HepG2 (cell line): Measurements from ENCODE around the gene STRN3. TPM values are rescaled to one million over a fixed set of nuclear protein-coding genes. Genes with fewer than 3 reads are reported as not detected.
A peak's percentile ranks its signal among the peaks of the same experiment; 100 is the strongest.

Source experiments
- ATAC-seq: fragments of 200-7000 bp; cut with Tn5 transposase; 3 replicates; pipeline ENCODE4 v1.9.1; 2020; ENCODE audit warnings: mild to moderate bottlenecking, moderate library complexity
- BruUV-seq: library from RNA; stranded (reverse); fragments of 400-500 nt; replicated peaks from 2 replicates; lab custom pipeline; 2021; lab: Mats Ljungman, UMichigan
- CTCF ChIA-PET: fragments of 300-600 bp; formaldehyde crosslinking; extraction: SDS; loops from one replicate; lab custom pipeline; 2021; ENCODE audit warnings: low total read pairs, inconsistent platforms, low intra/inter-chr PET ratio; lab: Yijun Ruan, JAX
- POLR2A ChIA-PET: fragments of 350-600 bp; sonication (Branson Sonifier 250); formaldehyde crosslinking; loops from one replicate; lab custom pipeline; 2020; ENCODE audit warnings: antibody characterized with exemption, inconsistent platforms; lab: Yijun Ruan, JAX
- DNase-seq: peaks from one replicate; pipeline ENCODE4 v3.0.0-alpha.2; 2015; ENCODE audit warnings: low spot score
- FAIRE-seq: peaks from 3 replicates; lab custom pipeline; 2011; peaks lifted over from hg19 to GRCh38; lab: Jason Lieb, UNC
- H2AFZ ChIP-seq: one replicate; pipeline ENCODE4 v1.6.1; 2011; ENCODE audit warnings: low read length, inconsistent platforms
- H3K27ac ChIP-seq: fragments of 300-600 bp; 3 replicates; pipeline ENCODE4 v1.8.0; 2011; ENCODE audit warnings: mixed run types, mild to moderate bottlenecking, mixed read lengths, low read length, inconsistent platforms; ENCODE audit not compliant: insufficient read depth; ENCODE audit errors: extremely low read length
- H3K27me3 ChIP-seq, 2 experiments: fragments of 200-600 bp in 1 of 2; 2 replicates in 1 of 2; 3 replicates in 1 of 2; pipeline versions ENCODE4 v1.6.0 to v1.8.0; 2011; ENCODE audit warnings: low read length in 2 of 2, mild to moderate bottlenecking in 2 of 2, moderate library complexity in 2 of 2, inconsistent platforms in 1 of 2; ENCODE audit not compliant: insufficient read depth in 2 of 2, control insufficient read depth in 1 of 2
- H3K36me3 ChIP-seq, 2 experiments: fragments of 200-600 bp in 1 of 2; replicated peaks in 1 of 2; 2 replicates in 1 of 2; 3 replicates in 1 of 2; pipeline versions ENCODE4 v1.5.1 to v1.8.0; 2011; ENCODE audit warnings: low read length in 2 of 2, inconsistent platforms in 1 of 2; ENCODE audit not compliant: insufficient read depth in 2 of 2, control insufficient read depth in 1 of 2
- H3K4me1 ChIP-seq: 2 replicates; pipeline ENCODE4 v1.5.1; 2012; ENCODE audit warnings: low read length, inconsistent platforms; ENCODE audit not compliant: insufficient read depth
- H3K4me2 ChIP-seq: 2 replicates; pipeline ENCODE4 v1.6.0; 2011; ENCODE audit warnings: low read depth, low read length, inconsistent platforms
- H3K4me3 ChIP-seq, 3 experiments: fragments of 200-600 bp in 1 of 3; sonication (generic), shearing (Covaris generic) in 1 of 3; replicated peaks in 1 of 3; 2 replicates each; pipeline ENCODE4 v1.5.1; 2011 to 2016; ENCODE audit warnings: low read length in 3 of 3, inconsistent platforms in 2 of 3, low read depth in 2 of 3, mild to moderate bottlenecking in 2 of 3, control low read depth in 1 of 3, mixed read lengths in 1 of 3; ENCODE audit not compliant: insufficient read depth in 1 of 3
- H3K79me2 ChIP-seq: one replicate; pipeline ENCODE4 v1.6.1; 2011; ENCODE audit warnings: low read length, inconsistent platforms; ENCODE audit not compliant: insufficient read depth
- H3K9ac ChIP-seq: 2 replicates; pipeline ENCODE4 v1.6.0; 2011; ENCODE audit warnings: mild to moderate bottlenecking, low read depth, low read length, inconsistent platforms; ENCODE audit not compliant: insufficient read depth
- H3K9me3 ChIP-seq: 2 replicates; pipeline ENCODE4 v1.5.1; 2012; ENCODE audit warnings: mild to moderate bottlenecking, low read length
- H4K20me1 ChIP-seq: 2 replicates; pipeline ENCODE4 v1.6.0; 2011; ENCODE audit warnings: inconsistent platforms, mild to moderate bottlenecking, low read length, moderate library complexity; ENCODE audit not compliant: insufficient read depth
- ATF7 ChIP-seq, 2 experiments: fragments of 450-650 bp in 1 of 2; sonication (generic) in 1 of 2; formaldehyde crosslinking in 1 of 2; IDR thresholded peaks; 2 replicates each; pipeline versions ENCODE4 v1.4.0 to v1.6.1; 2016 to 2020; ENCODE audit warnings: antibody characterized with exemption in 1 of 2, mild to moderate bottlenecking in 1 of 2, missing genetic modification reagents in 1 of 2
- ELF3 ChIP-seq: IDR thresholded peaks from 2 replicates; pipeline ENCODE4 v1.6.1; 2016; ENCODE audit warnings: missing genetic modification reagents, missing compliant biosample characterization
- FOXO4 ChIP-seq: sonication (generic); formaldehyde crosslinking; conservative IDR thresholded peaks from 2 replicates; pipeline ENCODE4 v1.8.1; 2023; ENCODE audit warnings: missing genetic modification reagents
- HNRNPL ChIP-seq: fragments of 200-400 bp; formaldehyde crosslinking; IDR thresholded peaks from 2 replicates; pipeline ENCODE4 v1.6.1; 2017; ENCODE audit warnings: mild to moderate bottlenecking, low read depth, low read length
- MYPOP ChIP-seq: sonication (generic); formaldehyde crosslinking; IDR thresholded peaks from 2 replicates; pipeline ENCODE4 v1.8.1; 2023; ENCODE audit warnings: mild to moderate bottlenecking, moderate library complexity, missing genetic modification reagents
- PHF8 ChIP-seq: sonication (generic); formaldehyde crosslinking; IDR thresholded peaks from 2 replicates; pipeline ENCODE4 v1.5.0; 2020; ENCODE audit warnings: missing genetic modification reagents
- PLRG1 ChIP-seq: fragments of 450-650 bp; conservative IDR thresholded peaks from 2 replicates; pipeline ENCODE4 v1.6.1; 2016
- UBTF ChIP-seq: sonication (generic); formaldehyde crosslinking; IDR thresholded peaks from 2 replicates; pipeline ENCODE4 v1.4.0; 2020; ENCODE audit warnings: mild to moderate bottlenecking, missing genetic modification reagents
- YEATS4 ChIP-seq: sonication (generic); formaldehyde crosslinking; IDR thresholded peaks from 2 replicates; pipeline ENCODE4 v1.4.0; 2020; ENCODE audit warnings: missing genetic modification reagents, borderline replicate concordance
- ZNF556 ChIP-seq: sonication (generic); formaldehyde crosslinking; IDR thresholded peaks from 2 replicates; pipeline ENCODE4 v1.4.0; 2020; ENCODE audit warnings: mild to moderate bottlenecking, missing genetic modification reagents, borderline replicate concordance
- ZNF781 ChIP-seq: sonication (generic); formaldehyde crosslinking; IDR thresholded peaks from 2 replicates; pipeline ENCODE4 v1.5.1; 2020; ENCODE audit warnings: borderline replicate concordance, mild to moderate bottlenecking, missing genetic modification reagents; ENCODE audit errors: not compliant biosample characterization
- WGBS: methylation state at CpG from one replicate; pipeline ENCODE4 v1.1.6; 2017; ENCODE audit warnings: low lambda C conversion rate; 5-methylcytosine and 5-hydroxymethylcytosine counted together
- in situ Hi-C: cut with HindIII; loops from 2 replicates; pipeline ENCODE4 v1.10.0; 2017; ENCODE audit warnings: low pct_unique_long_range_greater_than_20kb; ENCODE audit not compliant: extremely low pct_ligation_motif_present
- intact Hi-C: fragments of 100-400 bp; cut with micrococcal nuclease; formaldehyde crosslinking; loops from one replicate; pipeline ENCODE4 v1.10.0; 2022; ENCODE audit not compliant: unreplicated experiment
- polyA plus RNA-seq, 8 experiments: library from polyadenylated mRNA; depleted of rRNA in 3 of 8; stranded (reverse) in 7 of 8; unstranded in 1 of 8; fragments of >200 nt; fragmentation: Illumina TruSeq in 4 of 8; extraction: Trizol in 4 of 8; gene quantifications; 2 replicates each; pipeline versions ENCODE4 v1.2.1 to v1.2.3, GENCODE V29; 2011 to 2016; ENCODE audit warnings: low read depth in 4 of 8, missing spikeins in 1 of 8, mixed read lengths in 1 of 8; ENCODE audit not compliant: insufficient read depth in 1 of 8
- total RNA-seq, 5 experiments: library from RNA; depleted of rRNA; stranded (reverse); fragments of >200 nt; fragmentation: Illumina TruSeq; extraction: Trizol; gene quantifications; 2 replicates each; pipeline ENCODE4 v1.2.3, GENCODE V29; 2016; ENCODE audit warnings: low read depth in 1 of 5

STRN3 gene
- total and polyA plus RNA-seq, 2 of the 13 experiments (the other 11 are each of a cell fraction or from before 2014, with no cell fraction given): 49.4 to 123 TPM

GRCh38 chr14:30961330-30961729 is 64.8 kb downstream of the STRN3 start:
- no TSS peak for BruUV-seq
- WGBS: 96% methylated on average over 5 of the region's 5 CpGs
- ChIA-PET POLR2A (no interaction called here), CTCF (no interaction called here)
- FAIRE-seq (no peak), DNase-seq (no peak), ATAC-seq (no peak)
- no peak overlapping the region for H3K4me3 ChIP-seq
- H3K27ac ChIP-seq: no peak overlapping the region
- intact Hi-C loops: no loop called here
- no peak overlapping the region for H3K9ac ChIP-seq
- peaks cover 95% of the 10 kb centered on the region for H3K79me2 ChIP-seq
- peaks cover 51% of the 10 kb centered on the region for H3K4me1 ChIP-seq
- in situ Hi-C loops: no loop called here
- peaks cover 80% of the 10 kb centered on the region for H4K20me1 ChIP-seq
- no peak overlapping the region for H3K4me2 ChIP-seq
- H3K36me3 ChIP-seq: peaks cover 13 to 22% of the 10 kb centered on the region in 2 experiments
- H2AFZ ChIP-seq: no peak overlapping the region
- H3K9me3 ChIP-seq: no peaks in the 10 kb centered on the region
- no peak for TF ChIP-seq PLRG1
- peak; percentile 95; the same call in 1 of the 2 replicates for TF ChIP-seq FOXO4 (CRISPR knock-in tag)
- TF ChIP-seq, all 625 proteins: peak for 1
- H3K27me3 ChIP-seq: no peaks in the 10 kb centered on the region

GRCh38 chr14:30960216-30960615 is 66.0 kb downstream of the STRN3 start:
- BruUV-seq: no TSS peak
- CTCF ChIA-PET: no interaction called here
- H3K79me2 ChIP-seq: peaks cover 93% of the 10 kb centered on the region
- TF ChIP-seq ATF7 (IDR thresholded peaks at IDR 0.05) (no peak), ATF7 (CRISPR knock-in tag; IDR thresholded peaks at IDR 0.05) (no peak), ELF3 (CRISPR knock-in tag) (no peak), ZNF556 (CRISPR knock-in tag) (no peak), YEATS4 (CRISPR knock-in tag) (no peak), MYPOP (CRISPR knock-in tag) (peak; percentile 29; the same call in 1 of the 2 replicates), ZNF781 (no peak), HNRNPL (no peak), PHF8 (CRISPR knock-in tag) (no peak), UBTF (CRISPR knock-in tag) (0 out of 2 replicates have a peak, but pooled peaks have one; percentile 6)

More at GRCh38 chr14:30960216-30960615, 66.0 kb downstream of the STRN3 start:
- FAIRE-seq: no peak
- intact Hi-C loops: no loop called here
- ATAC-seq: no peak
- Histone ChIP-seq H3K9ac (no peak overlapping the region), H3K9me3 (no peaks in the 10 kb centered on the region), H3K4me1 (peaks cover 45% of the 10 kb centered on the region), H2AFZ (no peak overlapping the region), H3K4me3 (no peak overlapping the region), H3K27me3 (no peaks in the 10 kb centered on the region), H4K20me1 (peaks cover 69% of the 10 kb centered on the region), H3K27ac (no peak overlapping the region), H3K4me2 (no peak overlapping the region), H3K36me3 (peaks cover 14 to 30% of the 10 kb centered on the region in 2 experiments)
- POLR2A ChIA-PET: interaction anchor here (0.6 kb wide), 1 partner anchor 30 kb away, joined by 3 read pairs; no protein-coding TSS in a partner anchor
- WGBS: 97% methylated on average over 3 of the region's 3 CpGs
- no peak for DNase-seq
- in situ Hi-C loops: no loop called here
